HCT116 (cell line): ENCODE results near the gene FGFBP1. TPM values are rescaled to one million over a fixed set of nuclear protein-coding genes. Genes with fewer than 3 reads are reported as not detected.

Source experiments
- ATAC-seq: fragments of 200-7000 bp; cut with Tn5 transposase; 2 replicates; pipeline ENCODE4 v1.9.1; 2020; ENCODE audit warnings: mild to moderate bottlenecking, moderate library complexity
- BruUV-seq: library from RNA; stranded (reverse); fragments of 400-500 nt; replicated peaks from 2 replicates; lab custom pipeline; 2021; lab: Mats Ljungman, UMichigan
- CTCF ChIA-PET: fragments of 300-600 bp; sonication (Branson Sonifier 250); formaldehyde crosslinking; loops from one replicate; lab custom pipeline; 2021; ENCODE audit warnings: antibody characterized with exemption; lab: Charles Lee
- POLR2A ChIA-PET: fragments of 300-600, 350-600 bp; sonication (Branson Sonifier 250); formaldehyde crosslinking; loops from one replicate; lab custom pipeline; 2021; ENCODE audit warnings: antibody characterized with exemption; lab: Charles Lee
- RAD21 ChIA-PET, 2 experiments: fragments of 300-600 bp; sonication (Branson Sonifier 250); formaldehyde crosslinking; loops; one replicate each; lab custom pipeline; 2023; ENCODE audit warnings: low total read pairs in 2 of 2; ENCODE audit not compliant: uncharacterized antibody in 2 of 2, unreplicated experiment in 2 of 2, low non-redundant PET in 1 of 2; lab: Charles Lee
- DNase-seq: peaks from one replicate; pipeline ENCODE4 v3.0.0-alpha.2; 2010; ENCODE audit warnings: low read depth, low spot score
- H2AFZ ChIP-seq: fragments of 200-600 bp; shearing (Covaris generic), sonication (generic); 2 replicates; pipeline ENCODE4 v1.6.1; 2017; ENCODE audit warnings: low read depth, mixed run types, mixed read lengths, antibody characterized with exemption, low read length; ENCODE audit not compliant: poor library complexity, severe bottlenecking
- H3K27ac ChIP-seq: 2 replicates; pipeline ENCODE4 v1.5.1; 2012; ENCODE audit warnings: low read depth, low read length
- H3K27me3 ChIP-seq: fragments of 200-600 bp; sonication (generic); 2 replicates; pipeline ENCODE4 v1.6.1; 2016; ENCODE audit warnings: mixed run types, low read length, mixed read lengths; ENCODE audit not compliant: insufficient read depth
- H3K36me3 ChIP-seq, 2 experiments: fragments of 200-500 bp in 1 of 2; fragments of 200-600 bp in 1 of 2; sonication (Bioruptor generic) in 1 of 2; sonication (generic) in 1 of 2; 2 replicates each; pipeline versions ENCODE4 v1.5.1 to v1.6.1; 2014 to 2016; ENCODE audit warnings: low read length in 2 of 2, inconsistent platforms in 1 of 2, mixed read lengths in 1 of 2, mixed run types in 1 of 2; ENCODE audit not compliant: insufficient read depth in 2 of 2, control insufficient read depth in 1 of 2
- H3K4me1 ChIP-seq, 2 experiments: fragments of 200-600 bp in 1 of 2; sonication (generic) in 1 of 2; 2 replicates each; pipeline versions ENCODE4 v1.5.1 to v1.6.1; 2012 to 2017; ENCODE audit warnings: low read length in 2 of 2, inconsistent platforms in 1 of 2, mild to moderate bottlenecking in 1 of 2, mixed read lengths in 1 of 2, mixed run types in 1 of 2, moderate library complexity in 1 of 2; ENCODE audit not compliant: insufficient read depth in 2 of 2, control insufficient read depth in 1 of 2
- H3K4me2 ChIP-seq: fragments of 200-600 bp; sonication (generic); 2 replicates; pipeline ENCODE4 v1.6.1; 2017; ENCODE audit warnings: mixed run types, low read length, mixed read lengths
- H3K4me3 ChIP-seq, 2 experiments: fragments of 200-600 bp in 1 of 2; sonication (generic) in 1 of 2; replicated peaks in 1 of 2; 2 replicates each; pipeline ENCODE4 v1.5.1; 2011 to 2016; ENCODE audit warnings: low read length in 2 of 2, control low read depth in 1 of 2, low read depth in 1 of 2, mild to moderate bottlenecking in 1 of 2, mixed read lengths in 1 of 2, mixed run types in 1 of 2
- H3K79me2 ChIP-seq: fragments of 200-600 bp; sonication (generic); 2 replicates; pipeline ENCODE4 v1.6.1; 2017; ENCODE audit warnings: mild to moderate bottlenecking, mixed run types, low read length, moderate library complexity, mixed read lengths; ENCODE audit not compliant: insufficient read depth
- H3K9ac ChIP-seq: fragments of 200-600 bp; sonication (generic); 2 replicates; pipeline ENCODE4 v1.6.1; 2016; ENCODE audit warnings: low read length, mixed read lengths
- H3K9me2 ChIP-seq: fragments of 200-600 bp; sonication (generic), shearing (Covaris generic); 2 replicates; pipeline ENCODE4 v1.6.1; 2017; ENCODE audit warnings: mixed run types, mild to moderate bottlenecking, moderate library complexity; ENCODE audit not compliant: insufficient read depth
- H3K9me3 ChIP-seq, 2 experiments: fragments of 200-500 bp in 1 of 2; fragments of 200-600 bp in 1 of 2; sonication (Bioruptor generic) in 1 of 2; sonication (generic) in 1 of 2; 2 replicates each; pipeline ENCODE4 v1.6.1; 2014 to 2017; ENCODE audit warnings: low read length in 2 of 2, mixed read lengths in 2 of 2, inconsistent platforms in 1 of 2, low read depth in 1 of 2, mild to moderate bottlenecking in 1 of 2, mixed run types in 1 of 2, moderate library complexity in 1 of 2; ENCODE audit not compliant: control insufficient read depth in 1 of 2, insufficient read depth in 1 of 2
- H4K20me1 ChIP-seq: fragments of 200-600 bp; sonication (generic), shearing (Covaris generic); 2 replicates; pipeline ENCODE4 v1.6.1; 2017; ENCODE audit warnings: mixed run types, mild to moderate bottlenecking, moderate library complexity; ENCODE audit not compliant: insufficient read depth
- CBX3 ChIP-seq: IDR thresholded peaks from 2 replicates; pipeline ENCODE4 v1.6.1; 2012; ENCODE audit warnings: low read depth
- CEBPB ChIP-seq: IDR thresholded peaks from 2 replicates; pipeline ENCODE4 v1.6.1; 2012; ENCODE audit warnings: low read depth
- ELF1 ChIP-seq: IDR thresholded peaks from 2 replicates; pipeline ENCODE4 v1.6.1; 2012; ENCODE audit warnings: low read depth, borderline replicate concordance
- EZH2 ChIP-seq: fragments of 200-600 bp; sonication (generic); IDR thresholded peaks from 2 replicates; pipeline ENCODE4 v1.6.1; 2017; ENCODE audit warnings: antibody characterized with exemption, mixed run types
- EZH2phosphoT487 ChIP-seq: fragments of 200-600 bp; IDR thresholded peaks from 2 replicates; pipeline ENCODE4 v1.6.1; 2018; ENCODE audit warnings: antibody characterized with exemption, borderline replicate concordance
- FOSL1 ChIP-seq: IDR thresholded peaks from 2 replicates; pipeline ENCODE4 v1.6.1; 2012; ENCODE audit warnings: low read depth
- POLR2A ChIP-seq: IDR thresholded peaks from 2 replicates; pipeline ENCODE4 v1.7.0; 2011; ENCODE audit warnings: borderline replicate concordance; ENCODE audit not compliant: insufficient read depth, insufficient read length; ENCODE audit errors: extremely low read depth
- POLR2AphosphoS5 ChIP-seq: IDR thresholded peaks from 2 replicates; pipeline ENCODE4 v1.6.1; 2011; ENCODE audit warnings: mild to moderate bottlenecking, low read depth, low read length, moderate library complexity
- RAD21 ChIP-seq: IDR thresholded peaks from 2 replicates; pipeline ENCODE4 v1.6.1; 2012; ENCODE audit warnings: low read depth, mild to moderate bottlenecking
- SIN3A ChIP-seq: IDR thresholded peaks from 2 replicates; pipeline ENCODE4 v1.6.1; 2012; ENCODE audit warnings: low read depth
- SP1 ChIP-seq: IDR thresholded peaks from 2 replicates; pipeline ENCODE4 v1.6.1; 2012; ENCODE audit warnings: low read depth
- SRF ChIP-seq: IDR thresholded peaks from 2 replicates; pipeline ENCODE4 v1.6.1; 2012; ENCODE audit warnings: low read depth
- TCF7L2 ChIP-seq: IDR thresholded peaks from 2 replicates; pipeline ENCODE4 v1.7.0; 2011; ENCODE audit warnings: borderline replicate concordance, inconsistent platforms; ENCODE audit not compliant: insufficient read depth, insufficient read length; ENCODE audit errors: extremely low read depth
- YY1 ChIP-seq: IDR thresholded peaks from 2 replicates; pipeline ENCODE4 v1.6.1; 2011; ENCODE audit warnings: low read length, low read depth, moderate library complexity, mild to moderate bottlenecking; ENCODE audit not compliant: insufficient replicate concordance; ENCODE audit errors: extremely low read depth
- ZFX ChIP-seq: fragments of 450-650 bp; IDR thresholded peaks from 2 replicates; pipeline ENCODE4 v1.6.1; 2017
- ZNF274 ChIP-seq: fragments of 200-500 bp; sonication (Bioruptor generic); IDR thresholded peaks from 2 replicates; pipeline ENCODE4 v1.6.1; 2014; ENCODE audit warnings: mild to moderate bottlenecking, low read depth, low read length, inconsistent platforms
- intact Hi-C: fragments of 100-400 bp; cut with micrococcal nuclease; formaldehyde crosslinking; loops from 2 replicates; pipeline ENCODE4 v1.10.0; 2022
- total RNA-seq: library from RNA; stranded (reverse); gene quantifications from one replicate; pipeline ENCODE4 v1.2.1, GENCODE V29; 2021; ENCODE audit not compliant: unreplicated experiment
- TF ChIP-seq, protein P1 (sequence below), 3 experiments: fragments of 200-600 bp in 1 of 3; sonication (generic) in 1 of 3; IDR thresholded peaks in 2 of 3; conservative IDR thresholded peaks in 1 of 3; 2 replicates each; pipeline ENCODE4 v1.5.1; 2012 to 2017; ENCODE audit warnings: low read depth in 2 of 3, low read length in 2 of 3, antibody characterized with exemption in 1 of 3, borderline replicate concordance in 1 of 3, control low read depth in 1 of 3, mild to moderate bottlenecking in 1 of 3, mixed read lengths in 1 of 3, mixed run types in 1 of 3, moderate library complexity in 1 of 3; ENCODE audit not compliant: insufficient read depth in 1 of 3
- TF ChIP-seq, protein P2 (sequence below): IDR thresholded peaks from 2 replicates; pipeline ENCODE4 v1.6.1; 2011; ENCODE audit warnings: mild to moderate bottlenecking, low read length, moderate library complexity; ENCODE audit not compliant: insufficient replicate concordance; ENCODE audit errors: extremely low read depth
- TF ChIP-seq, protein P3 (sequence below): IDR thresholded peaks from 2 replicates; pipeline ENCODE4 v1.6.1; 2012
- TF ChIP-seq, protein P4 (sequence below): IDR thresholded peaks from 2 replicates; pipeline ENCODE4 v1.6.1; 2012; ENCODE audit warnings: low read depth

FGFBP1 gene
- total RNA-seq, 1 experiment from 2014 or later = 8.7 TPM

DNA sequence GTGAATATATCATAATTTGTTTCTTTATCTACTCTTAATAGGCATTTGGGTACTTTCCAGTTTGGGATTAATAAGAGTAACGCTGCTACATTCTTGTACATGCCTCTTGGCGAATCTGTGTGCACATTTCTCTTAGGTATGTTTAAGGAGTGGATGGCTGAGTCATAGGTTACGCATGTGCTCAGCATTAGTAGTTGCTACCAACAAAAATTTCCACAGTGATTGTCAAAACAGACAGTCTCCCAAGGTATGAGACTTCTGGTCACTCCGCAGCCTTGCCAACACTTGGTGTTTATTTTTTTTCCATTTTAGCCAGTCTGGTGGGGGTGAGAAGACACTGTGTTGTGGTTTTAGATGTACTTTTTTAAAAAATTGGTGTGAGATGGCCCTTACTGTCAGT is 44.6 kb downstream of the FGFBP1 start:
- Histone ChIP-seq H3K9me3 (no peaks in the 10 kb centered on the region), H3K9me2 (no peaks in the 10 kb centered on the region), H3K4me1 (peaks cover 15 to 34% of the 10 kb centered on the region in 2 experiments), H3K4me3 (peak overlapping the region in 1 of 2 experiments; percentile 18; a peak in 2 of 4 replicates), H2AFZ (peak overlapping the region; percentile 86), H3K36me3 (no peaks in the 10 kb centered on the region), H3K4me2 (peak overlapping the region; percentile 69), H3K79me2 (no peaks in the 10 kb centered on the region), H3K27me3 (no peaks in the 10 kb centered on the region), H4K20me1 (no peaks in the 10 kb centered on the region), H3K27ac (peak overlapping the region; percentile 27; the same call in 1 of the 2 replicates), H3K9ac (peak overlapping the region; percentile 42)
- ChIA-PET RAD21 (interaction anchor here in 1 of 2 experiments (1.3 kb wide), 1 partner anchor 62 kb away, joined by 3 read pairs; no protein-coding TSS in a partner anchor), POLR2A (interaction anchor here (1.8 kb wide), 1 partner anchor 13 kb away, joined by 11 read pairs; no protein-coding TSS in a partner anchor), CTCF (interaction anchor here (2.0 kb wide), 1 partner anchor 11 kb away, joined by 7 read pairs; no protein-coding TSS in a partner anchor)
- DNase-seq (peak; percentile 90), ATAC-seq (peak; percentile 88)
- no TSS peak for BruUV-seq
- intact Hi-C loops = loop anchor here (1.0 to 10.0 kb wide), 3 partner anchors 12 to 199 kb away; partner anchors contain the start of gene FGFBP1
- TF ChIP-seq ZFX = no peak
- no peak for TF ChIP-seq RAD21
- no peak for TF ChIP-seq EZH2phosphoT487
- peak; percentile 32; the same call in 1 of the 2 replicates for TF ChIP-seq SRF
- TF ChIP-seq SIN3A = peak; percentile 55; the same call in 1 of the 2 replicates
- TF ChIP-seq SP1 = peak; percentile 75
- TF ChIP-seq ZNF274 = no peak
- peak; percentile 82 for TF ChIP-seq FOSL1
- no peak for TF ChIP-seq POLR2A
- peak; percentile 34; the same call in 1 of the 2 replicates for TF ChIP-seq POLR2AphosphoS5
- TF ChIP-seq, protein P1, sequence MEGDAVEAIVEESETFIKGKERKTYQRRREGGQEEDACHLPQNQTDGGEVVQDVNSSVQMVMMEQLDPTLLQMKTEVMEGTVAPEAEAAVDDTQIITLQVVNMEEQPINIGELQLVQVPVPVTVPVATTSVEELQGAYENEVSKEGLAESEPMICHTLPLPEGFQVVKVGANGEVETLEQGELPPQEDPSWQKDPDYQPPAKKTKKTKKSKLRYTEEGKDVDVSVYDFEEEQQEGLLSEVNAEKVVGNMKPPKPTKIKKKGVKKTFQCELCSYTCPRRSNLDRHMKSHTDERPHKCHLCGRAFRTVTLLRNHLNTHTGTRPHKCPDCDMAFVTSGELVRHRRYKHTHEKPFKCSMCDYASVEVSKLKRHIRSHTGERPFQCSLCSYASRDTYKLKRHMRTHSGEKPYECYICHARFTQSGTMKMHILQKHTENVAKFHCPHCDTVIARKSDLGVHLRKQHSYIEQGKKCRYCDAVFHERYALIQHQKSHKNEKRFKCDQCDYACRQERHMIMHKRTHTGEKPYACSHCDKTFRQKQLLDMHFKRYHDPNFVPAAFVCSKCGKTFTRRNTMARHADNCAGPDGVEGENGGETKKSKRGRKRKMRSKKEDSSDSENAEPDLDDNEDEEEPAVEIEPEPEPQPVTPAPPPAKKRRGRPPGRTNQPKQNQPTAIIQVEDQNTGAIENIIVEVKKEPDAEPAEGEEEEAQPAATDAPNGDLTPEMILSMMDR (IDR thresholded peaks at IDR 0.05 in 2 of 3, conservative IDR thresholded peaks at IDR 0.05 in 1 of 3; ENCODE audit: borderline replicate concordance in 1 of 3, insufficient read depth in 1 of 3, low read depth in 2 of 3, low read length in 2 of 3) = no peak
- TF ChIP-seq, protein P2, sequence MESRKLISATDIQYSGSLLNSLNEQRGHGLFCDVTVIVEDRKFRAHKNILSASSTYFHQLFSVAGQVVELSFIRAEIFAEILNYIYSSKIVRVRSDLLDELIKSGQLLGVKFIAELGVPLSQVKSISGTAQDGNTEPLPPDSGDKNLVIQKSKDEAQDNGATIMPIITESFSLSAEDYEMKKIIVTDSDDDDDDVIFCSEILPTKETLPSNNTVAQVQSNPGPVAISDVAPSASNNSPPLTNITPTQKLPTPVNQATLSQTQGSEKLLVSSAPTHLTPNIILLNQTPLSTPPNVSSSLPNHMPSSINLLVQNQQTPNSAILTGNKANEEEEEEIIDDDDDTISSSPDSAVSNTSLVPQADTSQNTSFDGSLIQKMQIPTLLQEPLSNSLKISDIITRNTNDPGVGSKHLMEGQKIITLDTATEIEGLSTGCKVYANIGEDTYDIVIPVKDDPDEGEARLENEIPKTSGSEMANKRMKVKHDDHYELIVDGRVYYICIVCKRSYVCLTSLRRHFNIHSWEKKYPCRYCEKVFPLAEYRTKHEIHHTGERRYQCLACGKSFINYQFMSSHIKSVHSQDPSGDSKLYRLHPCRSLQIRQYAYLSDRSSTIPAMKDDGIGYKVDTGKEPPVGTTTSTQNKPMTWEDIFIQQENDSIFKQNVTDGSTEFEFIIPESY = no peak
- no peak for TF ChIP-seq TCF7L2
- no peak for TF ChIP-seq EZH2
- no peak for TF ChIP-seq ELF1
- TF ChIP-seq CBX3 = peak; percentile 72
- no peak for TF ChIP-seq YY1
- TF ChIP-seq, protein P3, sequence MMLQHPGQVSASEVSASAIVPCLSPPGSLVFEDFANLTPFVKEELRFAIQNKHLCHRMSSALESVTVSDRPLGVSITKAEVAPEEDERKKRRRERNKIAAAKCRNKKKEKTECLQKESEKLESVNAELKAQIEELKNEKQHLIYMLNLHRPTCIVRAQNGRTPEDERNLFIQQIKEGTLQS = peak; percentile 58; the same call in 1 of the 2 replicates
- peak; percentile 32; the same call in 1 of the 2 replicates for TF ChIP-seq CEBPB
- TF ChIP-seq, protein P4, sequence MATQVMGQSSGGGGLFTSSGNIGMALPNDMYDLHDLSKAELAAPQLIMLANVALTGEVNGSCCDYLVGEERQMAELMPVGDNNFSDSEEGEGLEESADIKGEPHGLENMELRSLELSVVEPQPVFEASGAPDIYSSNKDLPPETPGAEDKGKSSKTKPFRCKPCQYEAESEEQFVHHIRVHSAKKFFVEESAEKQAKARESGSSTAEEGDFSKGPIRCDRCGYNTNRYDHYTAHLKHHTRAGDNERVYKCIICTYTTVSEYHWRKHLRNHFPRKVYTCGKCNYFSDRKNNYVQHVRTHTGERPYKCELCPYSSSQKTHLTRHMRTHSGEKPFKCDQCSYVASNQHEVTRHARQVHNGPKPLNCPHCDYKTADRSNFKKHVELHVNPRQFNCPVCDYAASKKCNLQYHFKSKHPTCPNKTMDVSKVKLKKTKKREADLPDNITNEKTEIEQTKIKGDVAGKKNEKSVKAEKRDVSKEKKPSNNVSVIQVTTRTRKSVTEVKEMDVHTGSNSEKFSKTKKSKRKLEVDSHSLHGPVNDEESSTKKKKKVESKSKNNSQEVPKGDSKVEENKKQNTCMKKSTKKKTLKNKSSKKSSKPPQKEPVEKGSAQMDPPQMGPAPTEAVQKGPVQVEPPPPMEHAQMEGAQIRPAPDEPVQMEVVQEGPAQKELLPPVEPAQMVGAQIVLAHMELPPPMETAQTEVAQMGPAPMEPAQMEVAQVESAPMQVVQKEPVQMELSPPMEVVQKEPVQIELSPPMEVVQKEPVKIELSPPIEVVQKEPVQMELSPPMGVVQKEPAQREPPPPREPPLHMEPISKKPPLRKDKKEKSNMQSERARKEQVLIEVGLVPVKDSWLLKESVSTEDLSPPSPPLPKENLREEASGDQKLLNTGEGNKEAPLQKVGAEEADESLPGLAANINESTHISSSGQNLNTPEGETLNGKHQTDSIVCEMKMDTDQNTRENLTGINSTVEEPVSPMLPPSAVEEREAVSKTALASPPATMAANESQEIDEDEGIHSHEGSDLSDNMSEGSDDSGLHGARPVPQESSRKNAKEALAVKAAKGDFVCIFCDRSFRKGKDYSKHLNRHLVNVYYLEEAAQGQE = no peak
